DOHH2 (cell line): ENCODE measurements around the gene LCE2D.
"Not testable (repeated sequence)": the region's sequence is repeated elsewhere in the genome, so short reads cannot be mapped to it uniquely, and the experiment has no call there.

Experiments used
- H3F3A ChIP-seq: fragments of 200-600 bp; sonication (generic), shearing (Covaris generic); 2 replicates; pipeline ENCODE4 v1.6.0; 2016; ENCODE audit warnings: antibody characterized with exemption, mild to moderate bottlenecking; ENCODE audit not compliant: control insufficient read depth, insufficient read depth
- H3K27ac ChIP-seq: fragments of 200-600 bp; sonication (generic); 2 replicates; pipeline ENCODE4 v1.5.1; 2014; ENCODE audit warnings: low read depth, mild to moderate bottlenecking, low read length, moderate library complexity
- H3K27me3 ChIP-seq: fragments of 200-600 bp; sonication (generic); 2 replicates; pipeline ENCODE4 v1.6.1; 2014; ENCODE audit warnings: mild to moderate bottlenecking, low read length, mixed read lengths; ENCODE audit not compliant: control insufficient read depth
- H3K36me3 ChIP-seq: fragments of 200-600 bp; sonication (generic); 2 replicates; pipeline ENCODE4 v1.6.1; 2014; ENCODE audit warnings: mild to moderate bottlenecking, low read length, moderate library complexity, mixed read lengths; ENCODE audit not compliant: control insufficient read depth
- H3K4me1 ChIP-seq: fragments of 200-600 bp; sonication (generic); 2 replicates; pipeline ENCODE4 v1.6.1; 2014; ENCODE audit warnings: mild to moderate bottlenecking, low read length, mixed read lengths; ENCODE audit not compliant: control insufficient read depth
- H3K4me2 ChIP-seq: fragments of 200-600 bp; sonication (generic); 2 replicates; pipeline ENCODE4 v1.6.0; 2014; ENCODE audit warnings: mild to moderate bottlenecking, low read length, moderate library complexity
- H3K4me3 ChIP-seq: fragments of 200-600 bp; sonication (generic); 2 replicates; pipeline ENCODE4 v1.5.1; 2014; ENCODE audit warnings: mild to moderate bottlenecking, low read length, mixed read lengths
- H3K79me2 ChIP-seq: fragments of 200-600 bp; sonication (generic); 2 replicates; pipeline ENCODE4 v1.6.1; 2014; ENCODE audit warnings: mild to moderate bottlenecking, low read length, mixed read lengths; ENCODE audit not compliant: control insufficient read depth
- H3K9me2 ChIP-seq: fragments of 200-600 bp; sonication (generic); replicated peaks from 2 replicates; pipeline ENCODE4 v1.6.1; 2014; ENCODE audit warnings: mild to moderate bottlenecking, low read length, mixed read lengths; ENCODE audit not compliant: control insufficient read depth
- H3K9me3 ChIP-seq: fragments of 200-600 bp; sonication (generic); 2 replicates; pipeline ENCODE4 v1.6.1; 2014; ENCODE audit warnings: antibody characterized with exemption, low read length, mixed read lengths; ENCODE audit not compliant: control insufficient read depth, insufficient read depth
- H4K20me1 ChIP-seq: fragments of 200-600 bp; sonication (generic); 2 replicates; pipeline ENCODE4 v1.6.0; 2014; ENCODE audit warnings: low read depth, mild to moderate bottlenecking, antibody characterized with exemption, low read length, moderate library complexity; ENCODE audit not compliant: control insufficient read depth, insufficient read depth
- CTCF ChIP-seq: fragments of 200-600 bp; sonication (generic); IDR thresholded peaks from one replicate; pipeline ENCODE4 v1.5.1; 2014; ENCODE audit warnings: antibody characterized with exemption, mild to moderate bottlenecking, low read depth, low read length; ENCODE audit not compliant: poor library complexity, severe bottlenecking
- EZH2phosphoT487 ChIP-seq: fragments of 200-600 bp; sonication (generic); IDR thresholded peaks from 2 replicates; pipeline ENCODE4 v1.6.1; 2017; ENCODE audit warnings: borderline replicate concordance, mild to moderate bottlenecking, antibody characterized with exemption, low read length, moderate library complexity, mixed read lengths

LCE2D gene

GRCh38 chr1:152673016-152673415, 9.8 kb downstream of the LCE2D start:
- Histone ChIP-seq H3F3A (no peaks in the 10 kb centered on the region), H3K27ac (no peak overlapping the region), H3K27me3 (no peaks in the 10 kb centered on the region), H3K9me2 (no peaks in the 10 kb centered on the region), H3K4me2 (no peak overlapping the region), H3K4me3 (no peak overlapping the region), H4K20me1 (no peaks in the 10 kb centered on the region), H3K9me3 (no peaks in the 10 kb centered on the region), H3K79me2 (no peaks in the 10 kb centered on the region), H3K4me1 (no peaks in the 10 kb centered on the region), H3K36me3 (no peaks in the 10 kb centered on the region)
- TF ChIP-seq CTCF (no peak), EZH2phosphoT487 (no peak)

- not testable (repeated sequence) for H3K79me2 ChIP-seq, H3K27ac ChIP-seq, H3F3A ChIP-seq, H4K20me1 ChIP-seq, H3K36me3 ChIP-seq, H3K4me2 ChIP-seq, H3K9me2 ChIP-seq, H3K4me1 ChIP-seq, H3K4me3 ChIP-seq, H3K9me3 ChIP-seq, H3K27me3 ChIP-seq
Measured at GRCh38 chr1:152674983-152675382, 11.8 kb downstream of the LCE2D start, which contains the start of gene LCE2C. TSS of gene LCE2C (plus strand) at chr1:152675279. CDS start at chr1:152676016, 737 bp downstream.

- no peak overlapping the region for H3K4me3 ChIP-seq
- H3K9me3 ChIP-seq, result no peaks in the 10 kb centered on the region
- H3F3A ChIP-seq, result no peaks in the 10 kb centered on the region
- H3K36me3 ChIP-seq, result no peaks in the 10 kb centered on the region
- TF ChIP-seq EZH2phosphoT487 (no peak), CTCF (no peak)
- no peaks in the 10 kb centered on the region for H3K79me2 ChIP-seq
- H4K20me1 ChIP-seq, result no peaks in the 10 kb centered on the region
- peaks cover 2% of the 10 kb centered on the region; the same call in 1 of the 2 replicates for H3K27me3 ChIP-seq
- H3K4me2 ChIP-seq, result no peak overlapping the region
- no peak overlapping the region for H3K27ac ChIP-seq
- no peaks in the 10 kb centered on the region for H3K4me1 ChIP-seq
- H3K9me2 ChIP-seq, result no peaks in the 10 kb centered on the region
Measured at GRCh38 chr1:152679459-152679858, 16.3 kb downstream of the LCE2D start.

GRCh38 chr1:152681616-152682015, 18.4 kb downstream of the LCE2D start:
- TF ChIP-seq CTCF, result no peak
- TF ChIP-seq EZH2phosphoT487, result no peak
- peaks cover 2% of the 10 kb centered on the region; the same call in 1 of the 2 replicates for H3K27me3 ChIP-seq
- H3K4me1 ChIP-seq, result no peaks in the 10 kb centered on the region
- no peaks in the 10 kb centered on the region for H3K9me2 ChIP-seq
- H3K36me3 ChIP-seq, result no peaks in the 10 kb centered on the region
- H3K4me3 ChIP-seq, result no peak overlapping the region
- no peak overlapping the region for H3K4me2 ChIP-seq
- no peaks in the 10 kb centered on the region for H3K9me3 ChIP-seq
- H3F3A ChIP-seq, result no peaks in the 10 kb centered on the region
- no peak overlapping the region for H3K27ac ChIP-seq
- no peaks in the 10 kb centered on the region for H4K20me1 ChIP-seq
- no peaks in the 10 kb centered on the region for H3K79me2 ChIP-seq
